ENCODE results near the gene PSMD3.

DNA sequence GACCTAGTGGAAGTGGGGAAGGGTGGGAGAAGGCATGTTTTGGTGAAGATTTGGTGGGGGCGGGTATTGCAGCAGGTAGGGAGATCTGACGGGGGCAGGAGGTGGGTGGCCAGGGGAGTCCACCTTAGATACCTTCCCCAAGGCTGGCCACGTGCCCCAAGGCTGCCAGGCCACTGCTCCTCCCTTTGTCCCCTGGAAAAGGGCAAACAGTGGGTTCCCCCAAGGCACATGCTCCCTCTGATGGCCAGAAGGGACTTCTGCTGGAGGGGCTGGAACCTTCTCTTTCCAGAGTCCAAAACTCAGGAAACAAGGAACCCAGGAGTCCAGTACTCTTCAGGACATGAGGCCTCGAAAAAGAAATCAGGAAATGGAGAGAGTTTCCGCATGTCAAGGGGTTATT is 6.2 kb upstream of the PSMD3 start:
- TF ChIP-seq, protein P1, sequence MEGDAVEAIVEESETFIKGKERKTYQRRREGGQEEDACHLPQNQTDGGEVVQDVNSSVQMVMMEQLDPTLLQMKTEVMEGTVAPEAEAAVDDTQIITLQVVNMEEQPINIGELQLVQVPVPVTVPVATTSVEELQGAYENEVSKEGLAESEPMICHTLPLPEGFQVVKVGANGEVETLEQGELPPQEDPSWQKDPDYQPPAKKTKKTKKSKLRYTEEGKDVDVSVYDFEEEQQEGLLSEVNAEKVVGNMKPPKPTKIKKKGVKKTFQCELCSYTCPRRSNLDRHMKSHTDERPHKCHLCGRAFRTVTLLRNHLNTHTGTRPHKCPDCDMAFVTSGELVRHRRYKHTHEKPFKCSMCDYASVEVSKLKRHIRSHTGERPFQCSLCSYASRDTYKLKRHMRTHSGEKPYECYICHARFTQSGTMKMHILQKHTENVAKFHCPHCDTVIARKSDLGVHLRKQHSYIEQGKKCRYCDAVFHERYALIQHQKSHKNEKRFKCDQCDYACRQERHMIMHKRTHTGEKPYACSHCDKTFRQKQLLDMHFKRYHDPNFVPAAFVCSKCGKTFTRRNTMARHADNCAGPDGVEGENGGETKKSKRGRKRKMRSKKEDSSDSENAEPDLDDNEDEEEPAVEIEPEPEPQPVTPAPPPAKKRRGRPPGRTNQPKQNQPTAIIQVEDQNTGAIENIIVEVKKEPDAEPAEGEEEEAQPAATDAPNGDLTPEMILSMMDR (conservative IDR thresholded peaks at IDR 0.05 in 1 of 2, IDR thresholded peaks at IDR 0.05 in 1 of 2; ENCODE audit: extremely low read depth in 1 of 2, insufficient read depth in 1 of 2, low read depth in 1 of 2, low read length in 2 of 2), result no peak
- no peak for TF ChIP-seq EZH2 (IDR thresholded peaks at IDR 0.05; ENCODE audit: borderline replicate concordance, low read length)

Measured in mammary epithelial cell (primary cell).